Measurements from ENCODE around the gene OR8B4. TPM values are rescaled to one million over a fixed set of nuclear protein-coding genes. Genes with fewer than 3 reads are reported as not detected.

The OR8B4 gene
- total and polyA plus RNA-seq, 4 donors = not detected

DNA sequence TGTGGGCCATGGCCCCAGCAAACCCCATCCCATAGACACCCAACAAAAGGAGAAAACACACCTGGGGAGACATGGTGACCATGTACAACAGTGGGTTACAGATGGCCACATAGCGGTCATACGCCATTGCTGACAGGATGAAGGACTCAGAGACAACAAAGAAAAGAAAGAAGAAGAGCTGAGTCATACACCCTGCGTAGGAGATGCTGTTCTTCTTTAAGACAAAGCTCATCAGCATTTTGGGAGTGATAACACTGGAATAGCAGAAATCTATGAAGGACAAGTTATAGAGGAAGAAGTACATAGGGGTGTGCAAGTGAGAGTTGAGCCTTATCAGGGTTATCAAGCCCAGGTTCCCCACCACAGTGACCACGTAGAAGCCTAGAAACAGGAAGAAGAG is 15.9 kb upstream of the OR8B4 start:
- Histone ChIP-seq H3K9ac (ENCODE audit: insufficient read depth in 1 of 2, low read length in 2 of 2) (no peak overlapping the region), H3K4me3 (no peak overlapping the region), H3K27me3 (ENCODE audit: control insufficient read depth in 3 of 3, insufficient read depth in 3 of 3, low read length in 2 of 3) (no peaks in the 10 kb centered on the region), H3K27ac (ENCODE audit: low read depth in 1 of 2, low read length in 1 of 2) (no peak overlapping the region), H3K4me1 (ENCODE audit: control insufficient read depth in 5 of 5, insufficient read depth in 5 of 5, low read length in 5 of 5) (no peaks in the 10 kb centered on the region), H3K9me3 (ENCODE audit: control insufficient read depth in 4 of 4, insufficient read depth in 3 of 4, low read length in 3 of 4) (peaks cover 0 to 5% (median 0%) of the 10 kb centered on the region in 4 donors), H3K36me3 (ENCODE audit: control insufficient read depth in 4 of 4, insufficient read depth in 4 of 4, low read length in 4 of 4) (no peaks in the 10 kb centered on the region)
- 74 to 82% methylated on average over 4 of the region's 4 CpGs for WGBS, 2 donors
- ATAC-seq (ENCODE audit: insufficient read depth, low FRiP score) (no peak), DNase-seq (no peak)
- TF ChIP-seq, protein P1, sequence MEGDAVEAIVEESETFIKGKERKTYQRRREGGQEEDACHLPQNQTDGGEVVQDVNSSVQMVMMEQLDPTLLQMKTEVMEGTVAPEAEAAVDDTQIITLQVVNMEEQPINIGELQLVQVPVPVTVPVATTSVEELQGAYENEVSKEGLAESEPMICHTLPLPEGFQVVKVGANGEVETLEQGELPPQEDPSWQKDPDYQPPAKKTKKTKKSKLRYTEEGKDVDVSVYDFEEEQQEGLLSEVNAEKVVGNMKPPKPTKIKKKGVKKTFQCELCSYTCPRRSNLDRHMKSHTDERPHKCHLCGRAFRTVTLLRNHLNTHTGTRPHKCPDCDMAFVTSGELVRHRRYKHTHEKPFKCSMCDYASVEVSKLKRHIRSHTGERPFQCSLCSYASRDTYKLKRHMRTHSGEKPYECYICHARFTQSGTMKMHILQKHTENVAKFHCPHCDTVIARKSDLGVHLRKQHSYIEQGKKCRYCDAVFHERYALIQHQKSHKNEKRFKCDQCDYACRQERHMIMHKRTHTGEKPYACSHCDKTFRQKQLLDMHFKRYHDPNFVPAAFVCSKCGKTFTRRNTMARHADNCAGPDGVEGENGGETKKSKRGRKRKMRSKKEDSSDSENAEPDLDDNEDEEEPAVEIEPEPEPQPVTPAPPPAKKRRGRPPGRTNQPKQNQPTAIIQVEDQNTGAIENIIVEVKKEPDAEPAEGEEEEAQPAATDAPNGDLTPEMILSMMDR (IDR thresholded peaks at IDR 0.05; ENCODE audit: control extremely low read depth, extremely low read depth) = no peak

DNA sequence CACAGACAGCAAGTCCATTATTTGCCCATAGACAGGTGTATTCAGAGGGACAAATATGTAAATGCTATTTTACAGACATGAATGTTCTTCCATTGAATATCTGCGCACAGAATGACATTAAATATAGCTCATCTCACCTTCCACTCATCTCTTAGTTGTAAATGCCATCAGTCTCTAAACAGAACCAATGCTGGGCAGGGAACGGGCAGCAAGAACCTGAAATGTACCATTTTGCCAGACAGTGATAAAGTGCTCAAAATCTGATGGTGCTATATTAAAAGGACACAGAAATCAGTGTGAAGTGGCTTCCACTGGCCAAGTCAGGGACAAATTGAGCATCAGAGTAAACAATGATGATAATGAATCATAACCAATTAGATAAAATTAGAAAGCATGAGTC is 10.0 kb upstream of the OR8B4 start:
- ATAC-seq (ENCODE audit: insufficient read depth, low FRiP score) = no peak
- Histone ChIP-seq H3K9me3 (ENCODE audit: control insufficient read depth in 4 of 4, insufficient read depth in 3 of 4, low read length in 3 of 4) (peaks cover 0 to 4% (median 1%) of the 10 kb centered on the region in 4 donors), H3K27ac (ENCODE audit: low read depth in 1 of 2, low read length in 1 of 2) (no peak overlapping the region), H3K27me3 (ENCODE audit: control insufficient read depth in 3 of 3, insufficient read depth in 3 of 3, low read length in 2 of 3) (no peaks in the 10 kb centered on the region), H3K4me1 (ENCODE audit: control insufficient read depth in 5 of 5, insufficient read depth in 5 of 5, low read length in 5 of 5) (no peaks in the 10 kb centered on the region), H3K9ac (ENCODE audit: insufficient read depth in 1 of 2, low read length in 2 of 2) (no peak overlapping the region), H3K36me3 (ENCODE audit: control insufficient read depth in 4 of 4, insufficient read depth in 4 of 4, low read length in 4 of 4) (no peaks in the 10 kb centered on the region), H3K4me3 (no peak overlapping the region)
- TF ChIP-seq, protein P1 (IDR thresholded peaks at IDR 0.05; ENCODE audit: control extremely low read depth, extremely low read depth) = no peak
- DNase-seq = no peak
- WGBS, 2 donors = 88 to 92% methylated on average over 2 of the region's 2 CpGs

DNA sequence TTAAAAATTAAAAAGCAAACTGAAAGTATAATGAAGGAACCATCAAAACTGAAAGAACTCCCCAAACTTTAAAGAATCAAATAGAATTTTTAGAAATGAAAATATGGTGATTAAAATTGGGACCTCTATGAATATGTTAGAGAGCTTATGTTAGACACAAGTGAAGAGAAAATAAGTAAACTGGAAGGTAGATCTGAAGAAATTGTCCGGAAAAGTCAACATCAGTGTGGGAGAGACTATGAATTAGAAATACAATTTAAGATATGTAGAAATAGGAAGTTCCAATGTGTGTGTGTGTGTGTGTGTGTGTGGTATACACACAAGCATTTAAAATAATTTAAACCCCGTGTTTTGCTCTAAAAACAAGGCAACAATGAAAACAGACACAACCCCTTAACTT is 4.9 kb upstream of the OR8B4 start:
- no peaks in the 10 kb centered on the region for H3K4me1 ChIP-seq (ENCODE audit: control insufficient read depth in 5 of 5, insufficient read depth in 5 of 5, low read length in 5 of 5)
- no peak for ATAC-seq (ENCODE audit: insufficient read depth, low FRiP score)
- WGBS, 2 donors = 82 to 85% methylated on average over 2 of the region's 2 CpGs

More for the DNA sequence above, 4.9 kb upstream of the OR8B4 start:
- Histone ChIP-seq H3K27ac (ENCODE audit: low read depth in 1 of 2, low read length in 1 of 2) (no peak overlapping the region), H3K36me3 (ENCODE audit: control insufficient read depth in 4 of 4, insufficient read depth in 4 of 4, low read length in 4 of 4) (no peaks in the 10 kb centered on the region), H3K9ac (ENCODE audit: insufficient read depth in 1 of 2, low read length in 2 of 2) (no peak overlapping the region), H3K9me3 (ENCODE audit: control insufficient read depth in 4 of 4, insufficient read depth in 3 of 4, low read length in 3 of 4) (peaks cover 0 to 4% (median 0%) of the 10 kb centered on the region in 4 donors), H3K27me3 (ENCODE audit: control insufficient read depth in 3 of 3, insufficient read depth in 3 of 3, low read length in 2 of 3) (peaks cover 0 to 2% (median 0%) of the 10 kb centered on the region in 3 donors), H3K4me3 (no peak overlapping the region)
- TF ChIP-seq, protein P1 (IDR thresholded peaks at IDR 0.05; ENCODE audit: control extremely low read depth, extremely low read depth) = no peak
- DNase-seq = no peak
